Measurements from ENCODE around the gene MSH4.

Gene MSH4

GRCh38 chr1:75785320-75785982, 11.2 kb upstream of the MSH4 start:
- Histone ChIP-seq H3K27ac (peak overlapping the region; percentile 91), H3K9ac (ENCODE audit: insufficient read length) (peak overlapping the region; percentile 96), H3K9me3 (ENCODE audit: low read depth, low read length) (no peaks in the 10 kb centered on the region), H3K36me3 (ENCODE audit: insufficient read depth, low read length) (peaks cover 37% of the 10 kb centered on the region), H3K4me3 (peak overlapping the region; percentile 86)
- no peak for TF ChIP-seq EZH2 (IDR thresholded peaks at IDR 0.05)
- DNase-seq (ENCODE audit: low read depth, low spot score) = no peak

GRCh38 chr1:75785983-75786853, 10.5 kb upstream of the MSH4 start, which contains the start of gene RABGGTB:
Gene RABGGTB (plus strand): TSS chr1:75786256. CDS start chr1:75786272, 16 bp downstream.
- Histone ChIP-seq H3K9me3 (ENCODE audit: low read depth, low read length) (no peaks in the 10 kb centered on the region), H3K27ac (peak within 1 kb of the TSS; percentile 91), H3K9ac (ENCODE audit: insufficient read length) (peak within 1 kb of the TSS; percentile 96), H3K36me3 (ENCODE audit: insufficient read depth, low read length) (peaks cover 44% of the 10 kb centered on the region), H3K4me3 (peak within 1 kb of the TSS; percentile 86)
- peak; percentile 75 for DNase-seq (ENCODE audit: low read depth, low spot score)
- TF ChIP-seq EZH2 (IDR thresholded peaks at IDR 0.05) (no peak), FOXP2 (optimal IDR thresholded peaks at IDR 0.05; ENCODE audit: control extremely low read depth, extremely low read length, insufficient read depth) (peak; percentile 8), POLR2AphosphoS5 (IDR thresholded peaks at IDR 0.05; ENCODE audit: borderline replicate concordance, low read depth, low read length) (peak; percentile 100)

GRCh38 chr1:75786901-75787493, 9.7 kb upstream of the MSH4 start:
- Histone ChIP-seq H3K36me3 (ENCODE audit: insufficient read depth, low read length) (peaks cover 52% of the 10 kb centered on the region), H3K9me3 (ENCODE audit: low read depth, low read length) (no peaks in the 10 kb centered on the region), H3K9ac (ENCODE audit: insufficient read length) (peak overlapping the region; percentile 96), H3K4me3 (peak overlapping the region; percentile 86), H3K27ac (peak overlapping the region; percentile 83)
- TF ChIP-seq EZH2 (IDR thresholded peaks at IDR 0.05) (no peak), FOXP2 (optimal IDR thresholded peaks at IDR 0.05; ENCODE audit: control extremely low read depth, extremely low read length, insufficient read depth) (no peak), POLR2AphosphoS5 (IDR thresholded peaks at IDR 0.05; ENCODE audit: borderline replicate concordance, low read depth, low read length) (no peak)
- no peak for DNase-seq (ENCODE audit: low read depth, low spot score)

- peaks cover 58% of the 10 kb centered on the region for H3K36me3 ChIP-seq (ENCODE audit: insufficient read depth, low read length)
Observed at GRCh38 chr1:75787524-75787923, 9.2 kb upstream of the MSH4 start.

GRCh38 chr1:75789988-75790387, 6.7 kb upstream of the MSH4 start:
- H3K27ac ChIP-seq = peak overlapping the region; percentile 59
- H3K9ac ChIP-seq (ENCODE audit: insufficient read length) = peak overlapping the region; percentile 96
- no peak; the same call in 1 of the 2 replicates for TF ChIP-seq POLR2AphosphoS5 (IDR thresholded peaks at IDR 0.05; ENCODE audit: borderline replicate concordance, low read depth, low read length)
- no peak for TF ChIP-seq EZH2 (IDR thresholded peaks at IDR 0.05)
- no peak for TF ChIP-seq FOXP2 (optimal IDR thresholded peaks at IDR 0.05; ENCODE audit: control extremely low read depth, extremely low read length, insufficient read depth)
- H3K9me3 ChIP-seq (ENCODE audit: low read depth, low read length) = no peaks in the 10 kb centered on the region
- H3K36me3 ChIP-seq (ENCODE audit: insufficient read depth, low read length) = peaks cover 81% of the 10 kb centered on the region
- peak overlapping the region; percentile 86 for H3K4me3 ChIP-seq
- no peak for DNase-seq (ENCODE audit: low read depth, low spot score)

More at GRCh38 chr1:75787524-75787923, 9.2 kb upstream of the MSH4 start:
- H3K9ac ChIP-seq (ENCODE audit: insufficient read length) = peak overlapping the region; percentile 96
- no peak for DNase-seq (ENCODE audit: low read depth, low spot score)
- peak overlapping the region; percentile 83; the same call in 1 of the 2 replicates for H3K27ac ChIP-seq
- no peaks in the 10 kb centered on the region for H3K9me3 ChIP-seq (ENCODE audit: low read depth, low read length)
- TF ChIP-seq POLR2AphosphoS5 (IDR thresholded peaks at IDR 0.05; ENCODE audit: borderline replicate concordance, low read depth, low read length) = no peak; the same call in 1 of the 2 replicates
- no peak for TF ChIP-seq FOXP2 (optimal IDR thresholded peaks at IDR 0.05; ENCODE audit: control extremely low read depth, extremely low read length, insufficient read depth)
- no peak for TF ChIP-seq EZH2 (IDR thresholded peaks at IDR 0.05)
- peak overlapping the region; percentile 86 for H3K4me3 ChIP-seq

- DNase-seq (ENCODE audit: low read depth, low spot score) = no peak
- H3K9me3 ChIP-seq (ENCODE audit: low read depth, low read length) = no peaks in the 10 kb centered on the region
- TF ChIP-seq EZH2 (IDR thresholded peaks at IDR 0.05) = no peak
- TF ChIP-seq FOXP2 (optimal IDR thresholded peaks at IDR 0.05; ENCODE audit: control extremely low read depth, extremely low read length, insufficient read depth) = no peak
- TF ChIP-seq POLR2AphosphoS5 (IDR thresholded peaks at IDR 0.05; ENCODE audit: borderline replicate concordance, low read depth, low read length) = no peak
- H3K27ac ChIP-seq = peak overlapping the region; percentile 59
- H3K36me3 ChIP-seq (ENCODE audit: insufficient read depth, low read length) = peaks cover 92% of the 10 kb centered on the region
- peak overlapping the region; percentile 46 for H3K9ac ChIP-seq (ENCODE audit: insufficient read length)
- peak overlapping the region; percentile 86 for H3K4me3 ChIP-seq
Observed at GRCh38 chr1:75791022-75791421, 5.7 kb upstream of the MSH4 start.

- no peak overlapping the region for H3K9ac ChIP-seq (ENCODE audit: insufficient read length)
- no peak for TF ChIP-seq EZH2 (IDR thresholded peaks at IDR 0.05)
- no peak for TF ChIP-seq POLR2AphosphoS5 (IDR thresholded peaks at IDR 0.05; ENCODE audit: borderline replicate concordance, low read depth, low read length)
- TF ChIP-seq FOXP2 (optimal IDR thresholded peaks at IDR 0.05; ENCODE audit: control extremely low read depth, extremely low read length, insufficient read depth) = no peak
- no peaks in the 10 kb centered on the region for H3K9me3 ChIP-seq (ENCODE audit: low read depth, low read length)
- no peak for DNase-seq (ENCODE audit: low read depth, low spot score)
- H3K27ac ChIP-seq = peak overlapping the region; percentile 59
- H3K4me3 ChIP-seq = no peak overlapping the region
- H3K36me3 ChIP-seq (ENCODE audit: insufficient read depth, low read length) = peaks cover 99% of the 10 kb centered on the region
Observed at GRCh38 chr1:75792091-75792490, 4.6 kb upstream of the MSH4 start.

- DNase-seq (ENCODE audit: low read depth, low spot score) = no peak
- TF ChIP-seq EZH2 (IDR thresholded peaks at IDR 0.05) (no peak), FOXP2 (optimal IDR thresholded peaks at IDR 0.05; ENCODE audit: control extremely low read depth, extremely low read length, insufficient read depth) (no peak), POLR2AphosphoS5 (IDR thresholded peaks at IDR 0.05; ENCODE audit: borderline replicate concordance, low read depth, low read length) (no peak)
- Histone ChIP-seq H3K27ac (peak overlapping the region; percentile 42; the same call in 1 of the 2 replicates), H3K4me3 (no peak overlapping the region), H3K9me3 (ENCODE audit: low read depth, low read length) (no peaks in the 10 kb centered on the region), H3K9ac (ENCODE audit: insufficient read length) (peak overlapping the region; percentile 1), H3K36me3 (ENCODE audit: insufficient read depth, low read length) (peaks cover 78% of the 10 kb centered on the region)
Observed at GRCh38 chr1:75794382-75794781, 2.3 kb upstream of the MSH4 start.
